Ovary (tissue), 9 donors: ENCODE data around the gene VTI1B. TPM values are rescaled to one million over a fixed set of nuclear protein-coding genes. Genes with fewer than 3 reads are reported as not detected.

Experiments used
- DNase-seq, 5 donors: peaks; one replicate each; pipeline ENCODE4 v3.0.0-alpha.2; 2019 to 2020
- H3K27ac ChIP-seq, 2 donors: fragments of 200-600 bp; one replicate each; pipeline versions ENCODE4 v1.5.1 to v1.8.0; 2019 to 2022
- H3K27me3 ChIP-seq: fragments of 200-600 bp; one replicate; pipeline ENCODE4 v1.8.0; 2022
- H3K36me3 ChIP-seq: fragments of 200-600 bp; sonication (generic); one replicate; pipeline ENCODE4 v1.5.1; 2019
- H3K4me1 ChIP-seq: one replicate; pipeline ENCODE4 v1.8.1; 2013; ENCODE audit warnings: mild to moderate bottlenecking, moderate library complexity; ENCODE audit not compliant: insufficient read depth
- H3K4me3 ChIP-seq: fragments of 200-600 bp; sonication (generic); one replicate; pipeline ENCODE4 v1.5.1; 2017
- H3K9me3 ChIP-seq, 2 donors: fragments of 200-600 bp in 1 of 2; sonication (generic) in 1 of 2; one replicate each; pipeline versions ENCODE4 v1.5.1 to v1.8.1; 2013 to 2019; ENCODE audit warnings: mild to moderate bottlenecking in 1 of 2, moderate library complexity in 1 of 2
- EP300 ChIP-seq: sonication (generic); formaldehyde crosslinking; IDR thresholded peaks from one replicate; pipeline ENCODE4 v1.6.1; 2017; ENCODE audit warnings: antibody characterized with exemption
- POLR2A ChIP-seq: fragments of 450-650 bp; IDR thresholded peaks from one replicate; pipeline ENCODE4 v1.6.1; 2017; ENCODE audit warnings: antibody characterized with exemption, mild to moderate bottlenecking, moderate library complexity
- WGBS, 3 donors: extraction: QIAGEN DNeasy Blood & Tissue Kit in 1 of 3; methylation state at CpG; one replicate each; pipeline versions ENCODE4 v1.1.5 to v1.1.7; 2013 to 2017; 5-methylcytosine and 5-hydroxymethylcytosine counted together
- intact Hi-C, 4 donors: fragments of 100-400 bp; cut with DNase I; formaldehyde crosslinking; loops; one replicate each; pipeline versions ENCODE4 v1.11.0 to v1.15.1; 2022 to 2023
- polyA plus RNA-seq, 2 donors: library from polyadenylated mRNA; stranded (reverse); fragments of 200-250 nt in 1 of 2; fragments of 350-450 nt in 1 of 2; fragmentation: Illumina TruSeq in 1 of 2; extraction: RNeasy Lipid Tissue Mini Kit (QIAGEN cat#74804) in 1 of 2; gene quantifications; one replicate each; pipeline ENCODE4 v1.2.3, GENCODE V29; 2013 to 2014
- small RNA-seq: library from RNA; depleted of rRNA; stranded (forward); fragments of <200 nt; gene quantifications from one replicate; pipeline ENCODE3, GENCODE V24; 2016
- total RNA-seq, 7 donors: library from RNA; depleted of rRNA in 2 of 7; stranded (reverse); fragments of >200 nt in 2 of 7; fragmentation: NEBNext Ultra II Directional in 3 of 7; extraction: Animal tissue kit (Norgen Biotek cat#: 25700) in 3 of 7; gene quantifications; one replicate each; pipeline versions ENCODE4 v1.1.0 to v1.2.4, GENCODE V29; 2016 to 2023
- TF ChIP-seq, protein P1 (sequence below), 3 donors: fragments of 450-650 bp in 2 of 3; fragments of 200-600 bp in 1 of 3; IDR thresholded peaks; one replicate each; pipeline versions ENCODE4 v1.5.1 to v1.8.0; 2016 to 2022; ENCODE audit warnings: antibody characterized with exemption in 3 of 3, mild to moderate bottlenecking in 1 of 3
- donor health status: DM: no; HTN: no; CAD: no; lungs with moderate emphysema.
- donor health status: DM: no; HTN: no; CAD: no.
- donor health status: Bipolar disorder and iron deficiency.
- donor health status: DM: yes; HTN: yes; CAD: no.
- donor health status: DM: no; HTN: no; CAD: no.
- donor health status: DM: yes; HTN: yes; CAD: no.

VTI1B gene
- total and polyA plus RNA-seq, 9 donors, result 34.6 to 93.1 (median 64.7) TPM

DNA sequence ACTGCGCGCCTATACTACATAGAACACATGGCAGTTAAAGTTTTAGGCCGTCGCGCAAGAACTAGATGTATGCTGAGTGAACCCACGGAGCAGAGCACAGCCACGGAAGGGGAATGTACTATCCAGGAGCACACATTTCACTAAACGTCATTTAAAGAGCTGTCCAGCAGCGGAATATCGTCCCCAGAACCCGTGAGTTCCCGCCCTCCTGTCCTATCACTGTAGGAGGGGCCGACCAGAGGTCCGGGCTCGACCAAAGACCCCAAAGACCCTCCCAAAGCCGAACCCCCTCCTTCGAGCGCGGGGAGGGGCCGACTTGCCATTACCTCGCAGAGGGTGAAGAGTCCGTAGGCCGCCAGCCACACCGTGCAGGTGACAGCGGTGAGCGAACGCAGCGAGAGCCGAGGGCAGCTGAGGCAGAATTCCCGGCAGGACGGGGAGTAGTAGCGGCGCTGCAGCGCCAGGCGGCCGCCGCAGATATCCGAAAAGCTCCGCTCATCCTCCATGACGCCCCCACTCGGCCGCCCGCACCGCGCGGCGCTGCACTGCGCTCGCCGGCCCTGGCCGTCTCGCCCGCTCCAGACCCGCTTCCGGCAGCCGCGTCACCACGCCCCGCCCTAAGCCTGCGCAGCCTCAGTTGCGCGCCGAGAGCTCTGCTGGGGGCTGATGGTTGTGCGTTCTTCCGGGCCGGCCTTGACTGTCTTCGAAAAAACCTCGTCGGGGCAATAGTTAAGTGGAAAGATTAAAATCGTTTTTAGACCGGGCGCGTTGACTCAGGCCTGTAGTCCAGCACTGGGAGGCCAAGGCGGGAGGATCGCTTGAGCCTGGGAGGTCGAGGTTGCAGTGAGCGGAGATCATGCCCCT is 74.5 kb downstream of the VTI1B start, which contains the start of gene PIGH:
PIGH (minus strand) TSS at position 571 of the 864 bp plus-strand sequence; CDS start at position 506, 65 bp downstream.
- intact Hi-C loops, result loop anchor here in 1 of 4 donors (5.0 kb wide), 1 partner anchor 72 kb away; the partner anchor contains the start of gene VTI1B
- TF ChIP-seq EP300, result no peak
- peak; percentile 93 for TF ChIP-seq POLR2A
- TF ChIP-seq, protein P1, sequence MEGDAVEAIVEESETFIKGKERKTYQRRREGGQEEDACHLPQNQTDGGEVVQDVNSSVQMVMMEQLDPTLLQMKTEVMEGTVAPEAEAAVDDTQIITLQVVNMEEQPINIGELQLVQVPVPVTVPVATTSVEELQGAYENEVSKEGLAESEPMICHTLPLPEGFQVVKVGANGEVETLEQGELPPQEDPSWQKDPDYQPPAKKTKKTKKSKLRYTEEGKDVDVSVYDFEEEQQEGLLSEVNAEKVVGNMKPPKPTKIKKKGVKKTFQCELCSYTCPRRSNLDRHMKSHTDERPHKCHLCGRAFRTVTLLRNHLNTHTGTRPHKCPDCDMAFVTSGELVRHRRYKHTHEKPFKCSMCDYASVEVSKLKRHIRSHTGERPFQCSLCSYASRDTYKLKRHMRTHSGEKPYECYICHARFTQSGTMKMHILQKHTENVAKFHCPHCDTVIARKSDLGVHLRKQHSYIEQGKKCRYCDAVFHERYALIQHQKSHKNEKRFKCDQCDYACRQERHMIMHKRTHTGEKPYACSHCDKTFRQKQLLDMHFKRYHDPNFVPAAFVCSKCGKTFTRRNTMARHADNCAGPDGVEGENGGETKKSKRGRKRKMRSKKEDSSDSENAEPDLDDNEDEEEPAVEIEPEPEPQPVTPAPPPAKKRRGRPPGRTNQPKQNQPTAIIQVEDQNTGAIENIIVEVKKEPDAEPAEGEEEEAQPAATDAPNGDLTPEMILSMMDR (IDR thresholded peaks at IDR 0.05), result peak; percentile 62 to 82 (median 77)
- Histone ChIP-seq H3K27me3 (no peaks in the 10 kb centered on the region), H3K9me3 (no peaks in the 10 kb centered on the region), H3K4me3 (peak within 1 kb of the TSS; percentile 88), H3K27ac (peak within 1 kb of the TSS; percentile 91), H3K4me1 (peaks cover 3% of the 10 kb centered on the region), H3K36me3 (no peaks in the 10 kb centered on the region)
- DNase-seq, result peak; percentile 89 to 96 (median 93)
- WGBS, 3 donors, result 2 to 3% (median 3%) methylated on average over 64 to 77 of the region's 77 CpGs

Small RNA genes within 50 kb of the gene (small RNA-seq; reads per million reads assigned to genes)
- gene AL132640.3 (not detected), gene RF00019 (not detected), gene RN7SL369P (not detected), gene RNA5SP386 (0.25 reads per million)

Other genes starting within 250 kb of the VTI1B start
- 1 to 10 TPM; 1.2 to 4.6 (median 2.9) TPM for gene TMEM229B, start 185.9 kb downstream of the VTI1B start, total RNA-seq
- gene TMEM229B, start 185.9 kb downstream of the VTI1B start, polyA plus RNA-seq, result 10 to 100 TPM in 1 of 2 donors, 1 to 10 TPM in 1; 2.1 to 11.9 TPM
- gene PLEKHH1, start 141.3 kb downstream of the VTI1B start, total RNA-seq, result 10 to 100 TPM in 1 of 7 donors, 1 to 10 TPM in 5, under 1 TPM in 1; 0.78 to 15.7 (median 3.9) TPM
- 1 to 10 TPM; 2.0 to 6.8 TPM for gene PLEKHH1, start 141.3 kb downstream of the VTI1B start, polyA plus RNA-seq
- 10 to 100 TPM; 21.9 to 32.5 (median 30.2) TPM for gene PIGH, start 74.4 kb downstream of the VTI1B start, total RNA-seq
- 10 to 100 TPM; 24.4 to 35.2 TPM for gene PIGH, start 74.4 kb downstream of the VTI1B start, polyA plus RNA-seq
- gene ARG2, start 54.7 kb downstream of the VTI1B start, total RNA-seq, result 10 to 100 TPM in 4 of 7 donors, 1 to 10 TPM in 3; 1.4 to 33.7 (median 10.5) TPM
- gene ARG2, start 54.7 kb downstream of the VTI1B start, polyA plus RNA-seq, result 1 to 10 TPM; 2.9 to 3.9 TPM
- gene RDH11, start 21.1 kb upstream of the VTI1B start, total RNA-seq, result 10 to 100 TPM; 30.3 to 46.9 (median 36.6) TPM
- 10 to 100 TPM; 32.7 to 90.0 TPM for gene RDH11, start 21.1 kb upstream of the VTI1B start, polyA plus RNA-seq
- gene RDH12, start 27.3 kb upstream of the VTI1B start, total RNA-seq, result under 1 TPM in 1 of 7 donors, not detected in 6; 0.30 TPM
- under 1 TPM in 1 of 2 donors, not detected in 1; 0.10 TPM for gene RDH12, start 27.3 kb upstream of the VTI1B start, polyA plus RNA-seq
- gene ZFYVE26, start 142.0 kb upstream of the VTI1B start, total RNA-seq, result 10 to 100 TPM; 16.1 to 27.0 (median 20.3) TPM
- 10 to 100 TPM in 1 of 2 donors, 1 to 10 TPM in 1; 6.1 to 22.2 TPM for gene ZFYVE26, start 142.0 kb upstream of the VTI1B start, polyA plus RNA-seq
- gene RAD51B, start 145.1 kb upstream of the VTI1B start, total RNA-seq, result 10 to 100 TPM; 23.2 to 70.1 (median 45.0) TPM
- gene RAD51B, start 145.1 kb upstream of the VTI1B start, polyA plus RNA-seq, result 10 to 100 TPM; 21.6 to 22.1 TPM